Hematopoietic multipotent progenitor cell treated with erythropoietin and hydrocortisone succinate and interleukin-3 and kit ligand, for 6 days (in vitro differentiated cells): Measurements from ENCODE around the gene ARPP21.

Experiments used
- DNase-seq: peaks from one replicate; pipeline ENCODE4 v3.0.0-alpha.2; 2015

The ARPP21 gene

GRCh38 chr3:35739181-35739809 lies 100.0 kb downstream of the ARPP21 start:
- no peak for DNase-seq

DNA sequence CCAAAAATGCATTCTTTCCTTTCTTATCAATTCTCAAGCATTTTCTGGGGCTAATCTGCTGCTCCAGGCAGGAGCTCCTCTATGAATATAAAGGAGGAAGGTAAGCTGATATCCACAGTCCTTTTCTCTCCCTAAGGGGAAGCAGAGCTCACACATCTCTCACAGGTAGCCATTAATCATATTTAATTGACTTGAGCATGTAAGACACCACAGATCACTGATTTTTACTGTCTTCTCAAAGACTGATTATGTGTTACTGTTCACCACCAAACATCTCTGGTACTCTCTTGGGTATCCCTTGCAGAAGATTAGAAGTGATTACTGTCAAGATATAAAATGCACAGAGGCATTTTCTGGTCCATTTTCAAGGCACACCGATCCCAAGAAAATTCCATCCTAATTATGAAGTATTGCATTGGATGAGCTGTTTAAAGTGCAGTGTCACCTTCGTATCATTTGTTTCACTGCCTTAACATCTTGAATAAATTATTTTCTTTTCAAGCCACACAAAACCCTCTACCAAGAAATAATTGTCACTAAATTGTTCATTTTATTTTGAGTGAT lies 100.7 kb downstream of the ARPP21 start:
- DNase-seq = no peak

- DNase-seq = no peak
Observed at GRCh38 chr3:35743218-35743617, 103.9 kb downstream of the ARPP21 start.

DNA sequence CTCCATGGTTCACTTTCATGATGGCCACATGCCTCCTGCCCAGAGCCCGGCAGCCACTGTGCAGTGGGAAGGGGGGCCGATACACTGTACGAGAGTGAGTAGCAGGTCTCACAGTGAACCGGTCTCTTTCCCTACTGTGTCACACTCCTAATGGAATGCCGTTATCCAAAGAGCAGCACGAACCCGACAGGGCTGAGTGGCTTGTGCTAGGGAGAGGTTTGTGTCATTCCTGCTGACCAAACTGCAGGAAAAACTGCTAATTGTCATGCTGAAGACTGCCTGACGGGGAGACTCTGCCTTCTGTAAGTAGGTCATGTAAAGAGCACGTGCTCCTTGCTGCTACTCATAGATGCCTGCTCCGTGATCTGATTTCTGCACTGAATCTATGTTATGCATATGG lies 105.1 kb downstream of the ARPP21 start:
- no peak for DNase-seq

DNA sequence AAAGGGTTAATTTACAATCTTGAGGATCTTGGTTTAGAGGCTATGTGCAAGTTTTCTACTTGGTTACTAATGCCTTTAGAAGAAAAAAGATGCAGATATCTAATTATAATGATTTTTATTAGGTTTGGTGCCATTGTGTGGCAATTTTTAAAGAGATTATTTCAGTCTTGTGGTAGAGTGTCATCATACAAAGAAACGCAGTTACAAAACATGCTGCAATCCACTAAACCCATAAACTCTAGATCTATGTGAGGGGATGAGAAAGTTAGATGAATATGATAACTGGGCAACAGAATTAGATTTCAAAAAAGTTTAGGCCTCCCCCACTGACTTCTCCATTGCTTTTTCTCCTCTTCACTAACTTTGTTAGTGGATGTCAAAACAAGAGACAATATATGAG lies 106.0 kb downstream of the ARPP21 start:
- DNase-seq = peak; percentile 52

GRCh38 chr3:35745802-35746484 lies 106.6 kb downstream of the ARPP21 start:
- DNase-seq = peak; percentile 4

- DNase-seq = peak; percentile 30
Observed at GRCh38 chr3:35746492-35746891, 107.2 kb downstream of the ARPP21 start.

GRCh38 chr3:35748144-35748543 lies 108.8 kb downstream of the ARPP21 start:
- no peak for DNase-seq

GRCh38 chr3:35751207-35751606 lies 111.9 kb downstream of the ARPP21 start:
- no peak for DNase-seq

DNA sequence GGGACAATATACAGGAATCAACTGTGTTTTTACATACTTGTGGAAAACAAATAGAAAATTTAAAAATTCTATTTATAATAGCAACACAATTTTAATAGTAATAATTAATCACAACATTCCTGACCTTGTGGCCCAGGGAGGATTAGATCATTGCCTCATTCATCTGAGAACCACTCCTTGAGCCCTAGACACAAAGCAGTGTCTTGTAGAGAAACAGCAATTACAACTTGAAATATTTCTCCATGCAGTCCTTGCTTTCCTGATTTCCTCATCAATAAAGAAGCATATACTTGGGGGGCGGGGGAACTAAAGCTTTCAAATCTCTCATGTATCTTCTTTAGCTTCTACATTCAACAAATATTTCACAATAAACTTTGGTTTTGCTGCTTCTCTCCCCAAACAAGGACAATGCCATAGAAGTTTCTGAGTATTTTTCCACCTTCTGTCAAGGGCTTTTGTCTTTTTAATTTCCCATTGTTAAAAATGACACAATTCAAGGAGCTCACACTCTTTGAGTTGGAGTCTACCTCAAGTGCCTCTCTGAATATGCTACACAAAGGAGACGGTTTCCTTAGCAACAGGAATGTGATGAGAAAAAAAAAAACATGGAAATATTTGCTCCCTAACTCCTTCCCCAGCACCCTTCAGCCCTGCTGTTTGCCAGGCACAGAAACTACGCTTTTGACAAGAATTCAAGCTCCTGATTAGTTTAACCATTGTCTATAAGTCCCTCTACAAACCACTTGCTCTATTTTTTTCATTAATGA lies 118.8 kb downstream of the ARPP21 start:
- DNase-seq = no peak

DNA sequence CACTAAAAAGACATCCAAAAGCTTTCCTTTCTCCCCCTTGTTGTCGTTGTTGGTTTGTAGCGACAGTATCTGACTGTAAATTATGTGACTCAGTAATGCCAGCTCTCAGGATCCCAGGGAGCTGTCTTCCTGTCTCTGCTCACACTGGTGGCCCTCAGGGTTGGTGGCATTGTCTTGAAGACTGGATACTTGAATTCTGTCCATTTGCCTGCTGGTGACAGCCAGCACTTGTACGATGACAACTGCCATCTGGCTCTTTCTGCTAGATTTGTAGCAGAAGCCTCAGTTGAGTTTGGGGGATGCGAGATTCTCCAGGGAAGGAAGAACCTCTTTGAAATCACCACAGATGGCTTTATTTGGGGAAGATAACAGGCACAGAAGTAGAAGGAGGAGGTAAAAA lies 120.8 kb downstream of the ARPP21 start:
- no peak for DNase-seq

GRCh38 chr3:35761311-35761710 lies 122.0 kb downstream of the ARPP21 start:
- DNase-seq = no peak

DNA sequence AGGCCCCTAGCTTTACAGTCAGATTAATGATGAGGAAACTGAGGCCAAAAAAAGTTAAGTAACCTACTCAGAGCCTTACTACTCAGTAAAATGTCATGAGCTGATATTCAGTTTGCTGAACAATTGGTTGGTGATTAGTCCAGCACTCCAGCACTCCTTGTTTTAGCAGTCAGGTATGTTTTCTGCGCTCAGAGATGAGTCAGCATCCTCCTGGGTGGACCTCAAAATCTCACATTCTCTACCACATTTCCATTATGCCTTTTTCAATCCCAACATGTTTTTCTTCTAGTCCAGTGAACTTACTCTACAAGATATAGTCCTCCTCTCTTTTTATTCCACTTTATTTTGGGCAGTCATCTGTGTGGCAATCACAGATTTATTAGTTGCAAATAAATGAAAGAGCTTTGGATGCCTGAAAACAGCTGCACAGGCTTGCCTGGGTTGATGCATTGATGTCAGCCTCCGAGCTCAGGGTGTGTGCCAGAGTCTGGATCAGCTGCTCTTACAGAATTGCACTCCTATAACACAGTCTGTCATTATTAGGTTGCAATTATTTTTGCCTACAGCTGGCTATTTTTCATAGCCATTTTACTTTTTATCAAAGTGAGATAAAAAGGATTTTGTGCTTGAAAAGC lies 133.2 kb downstream of the ARPP21 start:
- no peak for DNase-seq

GRCh38 chr3:35773417-35773816 lies 134.1 kb downstream of the ARPP21 start:
- no peak for DNase-seq

DNA sequence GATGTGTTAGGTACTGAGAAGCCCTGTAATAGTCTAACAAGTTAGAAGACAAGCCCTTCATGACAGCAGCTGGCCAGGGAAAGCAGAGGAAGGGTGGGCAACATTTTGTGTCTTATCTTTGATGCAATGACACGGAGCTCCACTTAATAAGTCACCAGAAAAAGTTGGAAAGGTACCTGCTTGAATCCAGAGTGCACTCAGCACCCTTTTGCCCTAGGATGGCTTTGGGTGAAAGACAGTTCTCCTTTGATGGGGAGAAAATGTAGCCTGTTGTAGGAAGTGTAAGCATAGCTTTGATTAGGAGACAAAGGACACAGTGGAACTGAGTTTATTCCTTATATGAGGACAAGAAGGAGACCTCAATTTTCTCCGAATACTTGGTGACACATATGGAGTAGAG lies 137.0 kb downstream of the ARPP21 start:
- no peak for DNase-seq

- no peak for DNase-seq
Observed at GRCh38 chr3:35777065-35777464, 137.7 kb downstream of the ARPP21 start.

DNA sequence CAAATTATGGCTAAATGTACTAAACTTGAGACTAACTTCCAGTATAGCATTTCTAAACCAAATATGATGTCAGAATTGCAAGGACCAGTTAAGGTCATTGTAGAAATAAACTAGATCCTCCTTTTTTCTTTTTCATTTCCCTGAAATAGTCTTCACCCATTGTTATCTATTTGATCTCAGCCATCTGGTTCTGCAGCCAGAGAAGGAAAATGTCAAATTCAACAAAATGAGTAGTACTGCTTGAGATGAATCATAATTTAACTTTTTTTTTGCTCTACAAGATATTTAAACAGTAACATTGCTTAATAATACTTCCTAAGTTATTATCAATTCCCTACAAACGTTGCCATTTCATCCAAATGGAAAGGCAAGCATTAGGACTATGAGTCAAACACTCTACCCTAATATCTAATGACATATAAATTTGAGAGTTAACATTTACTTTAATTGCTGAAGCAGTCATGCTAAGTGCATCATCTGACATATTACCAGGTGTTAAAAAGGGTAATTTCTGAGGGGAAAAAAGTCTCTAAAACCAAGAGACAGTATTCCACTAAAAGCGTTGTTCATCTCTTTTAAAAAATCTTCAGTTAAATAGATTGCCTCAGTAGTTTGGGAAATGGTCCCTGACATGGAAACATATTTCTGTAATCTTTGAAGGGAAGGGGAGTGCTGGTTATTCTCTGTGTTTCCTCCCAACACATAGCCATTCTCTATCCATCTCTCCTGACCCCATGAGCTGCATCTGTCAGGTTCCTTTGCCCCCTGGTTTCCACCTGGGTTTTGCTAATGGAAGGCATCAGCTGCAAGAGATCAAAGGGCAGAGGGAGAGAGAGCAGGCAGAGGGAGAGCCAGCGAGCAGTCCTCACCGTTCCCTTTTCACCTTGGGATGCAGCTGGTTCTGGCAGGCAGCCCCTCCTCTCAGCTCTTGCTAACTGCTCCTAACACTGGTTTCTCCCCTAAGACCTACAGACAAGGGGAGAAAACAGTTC lies 138.5 kb downstream of the ARPP21 start:
- DNase-seq = no peak

DNA sequence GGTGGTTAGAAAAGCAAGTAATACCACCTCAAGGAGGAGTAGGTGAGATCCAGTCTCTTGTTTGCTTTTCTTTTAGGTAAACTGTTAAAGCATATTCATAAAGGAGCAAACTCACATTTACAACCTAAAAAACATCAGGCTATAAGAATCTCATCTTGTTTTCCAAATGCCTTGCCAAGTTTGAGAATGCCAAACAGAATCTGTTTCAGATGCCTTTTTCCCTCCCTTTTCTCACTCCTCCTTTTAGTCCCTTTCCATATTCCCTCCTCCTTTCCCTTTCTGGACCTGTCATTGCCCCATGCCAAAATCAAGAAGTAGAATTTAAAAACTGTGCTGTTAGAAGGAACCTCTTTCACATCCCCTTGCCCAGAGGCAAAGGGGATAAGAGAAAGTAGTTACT lies 140.3 kb downstream of the ARPP21 start:
- no peak for DNase-seq

DNA sequence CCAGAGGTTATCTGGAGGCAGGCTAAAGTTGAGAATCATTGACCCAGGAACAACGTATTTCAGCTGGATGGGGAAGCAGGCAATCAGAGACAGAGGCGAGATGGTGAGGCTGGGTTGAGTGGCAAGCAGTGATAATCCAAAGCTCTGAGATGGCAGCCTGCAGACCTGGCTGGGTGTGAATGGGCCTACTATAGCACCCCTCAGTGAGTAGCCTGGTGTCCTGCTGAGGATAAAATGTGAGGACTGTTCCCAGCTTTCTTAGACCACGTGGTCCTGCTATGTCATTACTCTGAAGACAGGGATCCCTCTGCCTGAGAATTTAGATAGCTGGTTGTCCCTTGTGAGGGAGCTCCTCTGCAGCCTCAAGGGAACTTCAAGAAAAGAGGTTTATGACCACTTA lies 141.5 kb downstream of the ARPP21 start:
- DNase-seq = no peak

GRCh38 chr3:35781558-35781957 lies 142.2 kb downstream of the ARPP21 start:
- DNase-seq = no peak

DNA sequence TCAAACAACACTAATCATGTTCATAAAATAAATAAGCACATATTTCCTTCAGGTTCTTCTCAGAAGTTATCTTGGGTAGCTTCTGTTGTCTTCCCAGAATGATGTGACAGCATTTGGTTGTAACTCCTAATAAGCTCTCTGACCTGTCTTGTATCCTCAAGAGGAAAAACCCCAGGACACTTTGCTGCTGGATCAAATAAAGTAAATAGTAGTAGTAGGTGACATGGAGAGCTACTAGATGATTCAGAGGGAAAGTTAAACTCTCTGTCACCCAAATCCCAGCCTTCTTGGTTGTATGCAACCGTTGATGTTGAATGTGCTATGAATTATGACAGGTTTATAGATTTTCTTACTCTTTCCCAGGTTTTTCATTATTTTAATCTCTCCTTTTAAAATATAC lies 143.0 kb downstream of the ARPP21 start:
- no peak for DNase-seq

- DNase-seq = no peak
Observed at GRCh38 chr3:35784169-35784568, 144.8 kb downstream of the ARPP21 start.
